ENCODE results near the gene SLC34A1. TPM values are rescaled to one million over a fixed set of nuclear protein-coding genes. Genes with fewer than 3 reads are reported as not detected.

Gene SLC34A1
- total RNA-seq, 4 donors from 2014 or later, result not detected

Other genes with a start within 250 kb of the SLC34A1 start
- gene RAB24, start 80.7 kb upstream of the SLC34A1 start, total RNA-seq, result 10 to 100 TPM in 3 of 4 donors, 1 to 10 TPM in 1; 8.2 to 62.0 (median 19.3) TPM
- 10 to 100 TPM; 25.4 to 73.1 (median 49.0) TPM for gene PRELID1, start 80.6 kb upstream of the SLC34A1 start, total RNA-seq
- gene MXD3, start 72.5 kb upstream of the SLC34A1 start, total RNA-seq, result 10 to 100 TPM in 1 of 4 donors, 1 to 10 TPM in 2, under 1 TPM in 1; 0.51 to 29.0 (median 6.8) TPM
- 100 to 1,000 TPM in 3 of 4 donors, 10 to 100 TPM in 1; 83.2 to 210 (median 170) TPM for gene LMAN2, start 32.8 kb upstream of the SLC34A1 start, total RNA-seq
- gene RGS14, start 26.5 kb upstream of the SLC34A1 start, total RNA-seq, result 10 to 100 TPM in 3 of 4 donors, 1 to 10 TPM in 1; 1.5 to 25.6 (median 13.6) TPM
- not detected for gene PFN3, start 16.2 kb downstream of the SLC34A1 start, total RNA-seq
- 1 to 10 TPM in 1 of 4 donors, not detected in 3; 7.6 TPM for gene F12, start 25.1 kb downstream of the SLC34A1 start, total RNA-seq
- 10 to 100 TPM; 16.4 to 29.8 (median 20.9) TPM for gene GRK6, start 42.2 kb downstream of the SLC34A1 start, total RNA-seq
- gene PRR7, start 62.4 kb downstream of the SLC34A1 start, total RNA-seq, result 1 to 10 TPM in 2 of 4 donors, not detected in 2; 1.9 to 3.0 TPM
- 100 to 1,000 TPM in 2 of 4 donors, 10 to 100 TPM in 2; 30.6 to 107 (median 82.7) TPM for gene DBN1, start 89.2 kb downstream of the SLC34A1 start, total RNA-seq
- gene PDLIM7, start 113.2 kb downstream of the SLC34A1 start, total RNA-seq, result 100 to 1,000 TPM; 102 to 543 (median 193) TPM
- 10 to 100 TPM in 1 of 4 donors, 1 to 10 TPM in 3; 3.6 to 20.0 (median 7.1) TPM for gene DOK3, start 125.4 kb downstream of the SLC34A1 start, total RNA-seq
- gene DDX41, start 132.5 kb downstream of the SLC34A1 start, total RNA-seq, result 100 to 1,000 TPM in 2 of 4 donors, 10 to 100 TPM in 2; 61.0 to 146 (median 95.6) TPM
- 100 to 1,000 TPM in 1 of 4 donors, 10 to 100 TPM in 3; 16.5 to 117 (median 39.4) TPM for gene FAM193B, start 170.1 kb downstream of the SLC34A1 start, total RNA-seq
- 100 to 1,000 TPM in 2 of 4 donors, 10 to 100 TPM in 2; 12.8 to 106 (median 73.4) TPM for gene TMED9, start 207.8 kb downstream of the SLC34A1 start, total RNA-seq
- gene B4GALT7, start 215.7 kb downstream of the SLC34A1 start, total RNA-seq, result 10 to 100 TPM in 3 of 4 donors, 1 to 10 TPM in 1; 5.1 to 27.8 (median 24.5) TPM

Data from uterus (tissue), 4 donors.